ENCODE results near the gene PXN. TPM values are rescaled to one million over a fixed set of nuclear protein-coding genes. Genes with fewer than 3 reads are reported as not detected.
"Not testable (repeated sequence)": the region's sequence is repeated elsewhere in the genome, so short reads cannot be mapped to it uniquely, and the experiment has no call there.

PXN gene
- polyA plus RNA-seq, 1 experiment = 35.0 TPM

- Histone ChIP-seq H3K4me3 (ENCODE audit: low read depth, low read length) (no peak overlapping the region), H3K27ac (ENCODE audit: low read depth, low read length) (no peak overlapping the region), H3K9me3 (ENCODE audit: control insufficient read depth, insufficient read depth, low read length) (no peaks in the 10 kb centered on the region; the same call in 1 of the 2 replicates), H3K27me3 (ENCODE audit: control insufficient read depth, insufficient read depth, low read length) (no peaks in the 10 kb centered on the region)
- no peak for TF ChIP-seq CTCF (IDR thresholded peaks at IDR 0.05; ENCODE audit: low read depth, low read length)
- CTCF ChIA-PET = no interaction called here
- POLR2A ChIA-PET = interaction anchor here (0.8 kb wide), 1 partner anchor 14 kb away, joined by 6 read pairs; the partner anchor contains the start of gene RPLP0
- DNase-seq (ENCODE audit: low read depth, low spot score) = no peak
Observed at GRCh38 chr12:120214626-120215356, 50.7 kb downstream of the PXN start.

GRCh38 chr12:120213758-120214157, 51.8 kb downstream of the PXN start:
- H3K27ac ChIP-seq (ENCODE audit: low read depth, low read length) = no peak overlapping the region
- H3K27me3 ChIP-seq (ENCODE audit: control insufficient read depth, insufficient read depth, low read length) = no peaks in the 10 kb centered on the region
- DNase-seq (ENCODE audit: low read depth, low spot score) = no peak
- ChIA-PET CTCF (no interaction called here), POLR2A (no interaction called here)
- no peaks in the 10 kb centered on the region; the same call in 1 of the 2 replicates for H3K9me3 ChIP-seq (ENCODE audit: control insufficient read depth, insufficient read depth, low read length)
- TF ChIP-seq CTCF (IDR thresholded peaks at IDR 0.05; ENCODE audit: low read depth, low read length) = no peak
- H3K4me3 ChIP-seq (ENCODE audit: low read depth, low read length) = no peak overlapping the region

GRCh38 chr12:120213182-120213581, 52.3 kb downstream of the PXN start:
- H3K27ac ChIP-seq (ENCODE audit: low read depth, low read length); H3K9me3 ChIP-seq (ENCODE audit: control insufficient read depth, insufficient read depth, low read length); DNase-seq (ENCODE audit: low read depth, low spot score); H3K4me3 ChIP-seq (ENCODE audit: low read depth, low read length); H3K27me3 ChIP-seq (ENCODE audit: control insufficient read depth, insufficient read depth, low read length): not testable (repeated sequence)
- CTCF ChIA-PET = interaction anchor here (1.0 to 1.8 kb wide), 2 partner anchors 12 to 15 kb away, joined by 5 to 9 read pairs; no protein-coding TSS in a partner anchor
- POLR2A ChIA-PET = interaction anchor here (3.0 kb wide), 1 partner anchor 13 kb away, joined by 24 read pairs; the partner anchor contains the start of gene RPLP0

GRCh38 chr12:120212301-120212700, 53.2 kb downstream of the PXN start:
- ChIA-PET POLR2A (interaction anchor here (0.9 to 3.0 kb wide), 2 partner anchors 12 to 14 kb away, joined by 4 to 24 read pairs; partner anchors contain the start of gene RPLP0), CTCF (interaction anchor here (0.5 to 1.8 kb wide), 3 partner anchors 11 to 56 kb away, joined by 3 to 9 read pairs (median 5); no protein-coding TSS in a partner anchor)
- Histone ChIP-seq H3K4me3 (ENCODE audit: low read depth, low read length) (no peak overlapping the region), H3K27ac (ENCODE audit: low read depth, low read length) (no peak overlapping the region), H3K27me3 (ENCODE audit: control insufficient read depth, insufficient read depth, low read length) (no peaks in the 10 kb centered on the region), H3K9me3 (ENCODE audit: control insufficient read depth, insufficient read depth, low read length) (no peaks in the 10 kb centered on the region; the same call in 1 of the 2 replicates)
- no peak for TF ChIP-seq CTCF (IDR thresholded peaks at IDR 0.05; ENCODE audit: low read depth, low read length)
- DNase-seq (ENCODE audit: low read depth, low spot score) = no peak

- ChIA-PET CTCF (interaction anchor here (1.7 to 1.8 kb wide), 2 partner anchors 11 to 16 kb away, joined by 7 to 9 read pairs; partner anchors contain the start of gene RPLP0), POLR2A (interaction anchor here (0.9 to 3.0 kb wide), 2 partner anchors 11 to 14 kb away, joined by 4 to 24 read pairs; partner anchors contain the start of gene RPLP0)
- Histone ChIP-seq H3K27ac (ENCODE audit: low read depth, low read length) (no peak overlapping the region), H3K9me3 (ENCODE audit: control insufficient read depth, insufficient read depth, low read length) (no peaks in the 10 kb centered on the region; the same call in 1 of the 2 replicates), H3K27me3 (ENCODE audit: control insufficient read depth, insufficient read depth, low read length) (no peaks in the 10 kb centered on the region), H3K4me3 (ENCODE audit: low read depth, low read length) (no peak overlapping the region)
- TF ChIP-seq CTCF (IDR thresholded peaks at IDR 0.05; ENCODE audit: low read depth, low read length) = no peak
- DNase-seq (ENCODE audit: low read depth, low spot score) = no peak
Observed at GRCh38 chr12:120211904-120212283, 53.6 kb downstream of the PXN start.

Measured in AG04450 (cell line).